Thymus (tissue), 2 donors: ENCODE measurements around the gene TYK2. TPM values are rescaled to one million over a fixed set of nuclear protein-coding genes. Genes with fewer than 3 reads are reported as not detected.

Experiments used
- polyA plus RNA-seq: library from polyadenylated mRNA; stranded (reverse); fragments of 200-250 nt; gene quantifications from one replicate; pipeline ENCODE4 v1.2.3, GENCODE V29; 2013
- total RNA-seq: library from RNA; stranded (reverse); fragments of 120-200 nt; gene quantifications from one replicate; pipeline ENCODE4 v1.2.4, GENCODE V29; 2013
- donor health status: healthy.

The TYK2 gene
- total and polyA plus RNA-seq, 2 donors, result 117 to 291 TPM

Other genes starting within 250 kb of the TYK2 start
- gene DNMT1, start 185.6 kb downstream of the TYK2 start, total RNA-seq, result 46.0 TPM
- 65.0 TPM for gene DNMT1, start 185.6 kb downstream of the TYK2 start, polyA plus RNA-seq
- gene S1PR2, start 149.2 kb downstream of the TYK2 start, total RNA-seq, result 2.7 TPM
- gene S1PR2, start 149.2 kb downstream of the TYK2 start, polyA plus RNA-seq, result 2.4 TPM
- gene MRPL4, start 128.4 kb downstream of the TYK2 start, total RNA-seq, result 35.6 TPM
- 41.0 TPM for gene MRPL4, start 128.4 kb downstream of the TYK2 start, polyA plus RNA-seq
- gene ICAM1, start 109.5 kb downstream of the TYK2 start, total RNA-seq, result 24.6 TPM
- 18.2 TPM for gene ICAM1, start 109.5 kb downstream of the TYK2 start, polyA plus RNA-seq
- 3.1 TPM for gene ICAM4, start 93.6 kb downstream of the TYK2 start, total RNA-seq
- 3.8 TPM for gene ICAM4, start 93.6 kb downstream of the TYK2 start, polyA plus RNA-seq
- 0.85 TPM for gene ICAM5, start 90.6 kb downstream of the TYK2 start, total RNA-seq
- 1.2 TPM for gene ICAM5, start 90.6 kb downstream of the TYK2 start, polyA plus RNA-seq
- 2.3 TPM for gene ZGLP1, start 70.8 kb downstream of the TYK2 start, total RNA-seq
- 29.8 TPM for gene ZGLP1, start 70.8 kb downstream of the TYK2 start, polyA plus RNA-seq
- 11.9 TPM for gene FDX2, start 64.6 kb downstream of the TYK2 start, total RNA-seq
- gene FDX2, start 64.6 kb downstream of the TYK2 start, polyA plus RNA-seq, result 18.2 TPM
- gene RAVER1, start 47.0 kb downstream of the TYK2 start, total RNA-seq, result 5.9 TPM
- 15.4 TPM for gene RAVER1, start 47.0 kb downstream of the TYK2 start, polyA plus RNA-seq
- 99.0 TPM for gene ICAM3, start 40.9 kb downstream of the TYK2 start, total RNA-seq
- 66.2 TPM for gene ICAM3, start 40.9 kb downstream of the TYK2 start, polyA plus RNA-seq
- gene CDC37, start 23.0 kb upstream of the TYK2 start, total RNA-seq, result 130 TPM
- gene CDC37, start 23.0 kb upstream of the TYK2 start, polyA plus RNA-seq, result 313 TPM
- 0.24 TPM for gene PDE4A, start 40.0 kb upstream of the TYK2 start, total RNA-seq
- 4.8 TPM for gene PDE4A, start 40.0 kb upstream of the TYK2 start, polyA plus RNA-seq
- gene KEAP1, start 122.8 kb upstream of the TYK2 start, total RNA-seq, result 53.7 TPM
- 59.5 TPM for gene KEAP1, start 122.8 kb upstream of the TYK2 start, polyA plus RNA-seq
- gene S1PR5, start 136.9 kb upstream of the TYK2 start, total RNA-seq, result 0.61 TPM
- gene S1PR5, start 136.9 kb upstream of the TYK2 start, polyA plus RNA-seq, result 4.2 TPM
- gene ATG4D, start 163.3 kb upstream of the TYK2 start, total RNA-seq, result 28.4 TPM
- gene ATG4D, start 163.3 kb upstream of the TYK2 start, polyA plus RNA-seq, result 54.0 TPM
- gene KRI1, start 185.4 kb upstream of the TYK2 start, total RNA-seq, result 32.5 TPM
- 77.5 TPM for gene KRI1, start 185.4 kb upstream of the TYK2 start, polyA plus RNA-seq
- gene CDKN2D, start 188.4 kb upstream of the TYK2 start, total RNA-seq, result 40.3 TPM
- gene CDKN2D, start 188.4 kb upstream of the TYK2 start, polyA plus RNA-seq, result 42.3 TPM
- gene AP1M2, start 206.7 kb upstream of the TYK2 start, total RNA-seq, result 4.8 TPM
- gene AP1M2, start 206.7 kb upstream of the TYK2 start, polyA plus RNA-seq, result 20.7 TPM
- 25.6 TPM for gene SLC44A2, start 245.0 kb upstream of the TYK2 start, total RNA-seq
- 78.4 TPM for gene SLC44A2, start 245.0 kb upstream of the TYK2 start, polyA plus RNA-seq